CD4-positive, alpha-beta T cell treated with Interleukin-2 at 100 ng/mL for 4 hours (primary cell): ENCODE measurements around the gene OR4M2.
"Not testable (repeated sequence)": the region's sequence is repeated elsewhere in the genome, so short reads cannot be mapped to it uniquely, and the experiment has no call there.

Experiments
- DNase-seq: peaks from one replicate; pipeline ENCODE4 v3.0.0-alpha.2; 2020; ENCODE audit warnings: low spot score

The OR4M2 gene

DNA sequence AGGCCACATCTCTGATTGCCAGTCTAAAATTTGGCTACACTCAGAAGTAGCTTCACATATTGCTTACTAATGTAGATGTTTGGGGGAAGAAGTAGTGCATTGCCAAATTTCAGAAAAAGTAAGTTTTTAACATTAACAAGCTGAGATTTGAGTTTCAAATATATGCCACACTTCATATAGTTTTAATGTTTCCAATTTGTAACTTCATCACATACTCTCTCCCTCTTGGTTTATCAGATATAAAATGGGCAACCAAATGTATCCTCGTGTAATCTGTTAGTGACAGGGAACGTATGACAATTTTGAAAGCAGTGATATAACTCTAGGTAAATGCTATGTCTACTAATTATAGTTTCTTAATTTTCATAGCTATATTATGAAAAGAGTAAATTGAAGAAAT, at the start of gene OR4M2:
OR4M2 (plus strand) TSS at position 301 of the 400 bp plus-strand sequence; CDS start at position 399, 98 bp downstream.
- not testable (repeated sequence) for DNase-seq

- not testable (repeated sequence) for DNase-seq
Measured at GRCh38 chr15:22069267-22069666, 11.1 kb upstream of the OR4M2 start.

DNA sequence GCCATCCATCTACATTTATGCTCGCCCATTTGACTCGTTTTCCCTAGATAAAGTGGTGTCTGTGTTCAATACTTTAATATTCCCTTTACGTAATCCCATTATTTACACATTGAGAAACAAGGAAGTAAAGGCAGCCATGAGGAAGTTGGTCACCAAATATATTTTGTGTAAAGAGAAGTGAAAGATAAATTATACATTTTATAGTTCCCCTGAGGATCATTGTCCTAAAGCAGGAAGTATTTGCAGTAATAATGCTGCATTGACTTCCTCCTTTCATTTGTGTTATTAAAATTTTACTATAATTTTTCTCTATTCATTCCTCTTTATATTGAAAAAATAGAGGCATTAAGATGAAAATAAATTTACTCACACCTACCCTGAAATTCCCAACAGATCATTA, 1.1 kb downstream of the OR4M2 start:
- not testable (repeated sequence) for DNase-seq

DNA sequence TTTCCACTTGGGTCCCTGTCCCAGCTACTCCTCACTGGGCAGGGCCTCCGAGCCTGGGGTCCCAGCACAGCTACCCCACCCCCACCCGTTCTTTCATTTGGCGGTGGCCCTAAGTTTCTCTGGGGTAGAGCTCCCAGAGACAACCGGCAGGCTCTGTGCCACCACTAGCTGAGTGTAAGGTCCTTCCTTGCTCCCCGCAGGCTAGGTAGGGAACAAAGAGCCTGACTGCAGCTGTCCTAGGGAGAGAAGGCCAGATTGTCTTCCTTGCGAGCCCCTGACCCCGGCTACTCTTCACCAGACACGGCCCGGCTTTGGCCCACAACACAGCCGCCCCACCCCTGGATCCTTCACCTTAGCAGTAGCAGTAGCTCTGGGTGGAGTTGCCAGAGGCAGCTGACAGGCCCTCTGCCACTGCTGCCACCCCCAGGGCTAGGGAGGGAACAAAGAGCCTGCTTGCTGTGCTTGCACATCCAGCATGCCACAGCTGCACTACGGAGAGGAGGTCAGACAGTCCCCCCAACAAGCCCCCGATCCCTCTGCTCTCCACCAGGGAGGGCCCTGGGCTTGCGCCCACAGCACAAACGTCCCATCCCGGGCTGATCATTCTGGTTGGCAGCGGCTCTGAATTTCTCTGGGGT, 18.4 kb downstream of the OR4M2 start:
- not testable (repeated sequence) for DNase-seq

GRCh38 chr15:22099289-22099891, 19.1 kb downstream of the OR4M2 start:
- not testable (repeated sequence) for DNase-seq

DNA sequence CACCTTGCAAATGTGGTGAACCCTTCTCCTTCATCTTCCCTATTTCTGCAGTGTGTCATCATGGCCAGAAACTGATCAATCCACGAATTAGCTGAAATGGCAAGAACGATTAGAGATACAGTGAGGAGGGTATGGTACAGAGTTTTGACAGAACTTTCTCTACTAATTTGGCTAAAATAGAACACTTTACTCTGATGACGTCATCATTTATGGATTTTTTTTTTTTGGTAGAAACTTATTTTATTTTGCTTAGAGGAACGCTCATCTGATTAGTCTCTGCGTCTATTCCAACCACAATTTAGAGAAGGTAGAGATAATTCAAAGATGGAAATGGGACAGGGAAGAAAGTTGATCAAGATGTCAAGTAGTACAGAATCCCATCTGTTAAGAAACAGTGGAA, 41.7 kb downstream of the OR4M2 start:
- not testable (repeated sequence) for DNase-seq
